K562 (cell line): ENCODE data around the gene KCTD11. TPM values are rescaled to one million over a fixed set of nuclear protein-coding genes. Genes with fewer than 3 reads are reported as not detected.
A peak's percentile ranks its signal among the peaks of the same experiment; 100 is the strongest.

Experiments used
- ETV1 ChIP-seq: fragments of 450-650 bp; conservative IDR thresholded peaks from 2 replicates; pipeline ENCODE4 v1.6.1; 2016; ENCODE audit warnings: missing genetic modification characterization, control low read depth, low read depth, missing compliant biosample characterization
- GATA2 ChIP-seq: sonication (generic); formaldehyde crosslinking; IDR thresholded peaks from 2 replicates; pipeline ENCODE4 v1.4.0; 2020; ENCODE audit warnings: mild to moderate bottlenecking, missing genetic modification reagents
- GATAD2B ChIP-seq: fragments of 450-650 bp; IDR thresholded peaks from 2 replicates; pipeline ENCODE4 v1.6.1; 2017; ENCODE audit warnings: mild to moderate bottlenecking, borderline replicate concordance
- GTF2E2 ChIP-seq: fragments of 200-800 bp; sonication (Bioruptor generic); IDR thresholded peaks from 2 replicates; pipeline ENCODE4 v1.6.1; 2016; ENCODE audit warnings: missing genetic modification characterization, missing compliant biosample characterization
- MAFF ChIP-seq: IDR thresholded peaks from 2 replicates; pipeline ENCODE4 v1.6.1; 2012; ENCODE audit warnings: low read length, improper control_type of control experiment
- NELFE ChIP-seq: IDR thresholded peaks from 2 replicates; pipeline ENCODE4 v1.6.1; 2011; ENCODE audit warnings: mild to moderate bottlenecking; ENCODE audit not compliant: insufficient read depth, insufficient read length
- NR3C1 ChIP-seq: sonication (generic); formaldehyde crosslinking; IDR thresholded peaks from 2 replicates; pipeline ENCODE4 v1.8.1; 2022; ENCODE audit warnings: missing genetic modification reagents
- PHF8 ChIP-seq: fragments of 200-600 bp; sonication (generic); IDR thresholded peaks from 2 replicates; pipeline ENCODE4 v1.6.1; 2012; ENCODE audit warnings: mixed run types, mild to moderate bottlenecking, inconsistent platforms, low read length, moderate library complexity, borderline replicate concordance
- SMC3 ChIP-seq: conservative IDR thresholded peaks from 2 replicates; pipeline ENCODE4 v1.6.1; 2011; ENCODE audit warnings: low read depth, low read length, improper control_type of control experiment; ENCODE audit not compliant: insufficient read depth
- ZEB2 ChIP-seq: fragments of 450-650 bp; IDR thresholded peaks from 2 replicates; pipeline ENCODE4 v1.6.1; 2016
- polyA plus RNA-seq, 8 experiments: library from polyadenylated mRNA; depleted of rRNA in 4 of 8; stranded (reverse) in 5 of 8; unstranded in 3 of 8; fragments of >200 nt; fragmentation: Nextera tagmentation in 2 of 8; fragmentation: Illumina TruSeq in 1 of 8; extraction: Ambion mirVana in 2 of 8; extraction: Trizol in 1 of 8; gene quantifications; 2 replicates each; pipeline versions ENCODE4 v1.2.1 to v1.2.3, GENCODE V29; 2011 to 2014; ENCODE audit warnings: inconsistent platforms in 1 of 8, missing spikeins in 1 of 8
- total RNA-seq, 7 experiments: library from RNA; depleted of rRNA in 6 of 7; stranded (reverse); fragments of >200 nt in 6 of 7; fragmentation: Illumina TruSeq in 2 of 7; extraction: Trizol in 2 of 7; gene quantifications; 2 replicates each; pipeline versions ENCODE4 v1.2.1 to v1.2.3, GENCODE V29; 2011 to 2021; ENCODE audit warnings: low replicate concordance in 1 of 7
- TF ChIP-seq, protein P1 (sequence below): fragments of 200-800 bp; sonication (Bioruptor generic); IDR thresholded peaks from 2 replicates; pipeline ENCODE4 v1.6.1; 2017; ENCODE audit warnings: missing genetic modification characterization, missing compliant biosample characterization
- TF ChIP-seq, protein P2 (sequence below): sonication (generic); formaldehyde crosslinking; IDR thresholded peaks from 2 replicates; pipeline ENCODE4 v1.4.0; 2020; ENCODE audit warnings: mild to moderate bottlenecking, missing genetic modification reagents
- TF ChIP-seq, protein P3 (sequence below): fragments of 450-650 bp; IDR thresholded peaks from 2 replicates; pipeline ENCODE4 v1.6.1; 2018; ENCODE audit not compliant: partially characterized antibody
- TF ChIP-seq, protein P4 (sequence below): sonication (generic); formaldehyde crosslinking; IDR thresholded peaks from 2 replicates; pipeline ENCODE4 v1.8.1; 2023; ENCODE audit warnings: mild to moderate bottlenecking, missing genetic modification reagents

KCTD11 gene
- total and polyA plus RNA-seq, 9 of the 15 experiments (the other 6 are each of a cell fraction or from before 2014, with no cell fraction given), result 0.01 to 3.2 (median 2.5) TPM; not detected in 1

DNA sequence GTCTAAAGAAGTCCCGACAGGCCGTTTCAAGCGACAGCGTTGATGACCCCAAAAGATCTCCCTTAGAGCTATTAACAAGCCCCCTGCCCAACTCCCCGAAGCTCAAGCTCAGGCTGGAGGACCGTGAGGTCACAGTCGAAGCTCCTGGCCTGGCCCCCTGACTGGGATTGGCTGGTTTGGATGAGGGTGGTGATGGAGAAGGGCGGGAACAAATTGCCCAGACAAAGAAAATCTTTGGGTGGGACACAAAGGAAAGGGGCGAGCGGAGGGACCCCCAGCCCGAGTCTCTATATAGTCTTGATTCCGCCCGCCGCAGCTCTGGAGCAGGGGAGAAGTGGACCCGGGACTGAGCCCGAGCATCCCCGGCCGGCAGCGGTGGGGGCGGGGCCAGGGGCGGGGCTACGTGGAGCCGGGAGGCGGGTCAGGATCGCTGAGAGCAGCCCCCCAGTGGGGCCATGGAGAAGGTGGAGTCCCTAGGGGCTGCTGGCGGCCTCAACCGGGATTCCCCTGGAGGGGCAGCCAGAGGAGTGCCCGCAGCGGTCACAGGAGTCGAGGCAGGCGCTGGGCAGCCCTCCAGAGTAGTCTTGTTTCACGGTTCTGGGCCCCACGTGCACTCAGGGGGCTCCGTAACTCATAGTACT lies 21.8 kb upstream of the KCTD11 start (continued):
- no peak for TF ChIP-seq GATA2 (CRISPR knock-in tag)
- no peak for TF ChIP-seq NELFE
- no peak for TF ChIP-seq NR3C1
- no peak for TF ChIP-seq SMC3
- no peak for TF ChIP-seq ZEB2
- TF ChIP-seq MAFF, result no peak
- TF ChIP-seq, protein P1, sequence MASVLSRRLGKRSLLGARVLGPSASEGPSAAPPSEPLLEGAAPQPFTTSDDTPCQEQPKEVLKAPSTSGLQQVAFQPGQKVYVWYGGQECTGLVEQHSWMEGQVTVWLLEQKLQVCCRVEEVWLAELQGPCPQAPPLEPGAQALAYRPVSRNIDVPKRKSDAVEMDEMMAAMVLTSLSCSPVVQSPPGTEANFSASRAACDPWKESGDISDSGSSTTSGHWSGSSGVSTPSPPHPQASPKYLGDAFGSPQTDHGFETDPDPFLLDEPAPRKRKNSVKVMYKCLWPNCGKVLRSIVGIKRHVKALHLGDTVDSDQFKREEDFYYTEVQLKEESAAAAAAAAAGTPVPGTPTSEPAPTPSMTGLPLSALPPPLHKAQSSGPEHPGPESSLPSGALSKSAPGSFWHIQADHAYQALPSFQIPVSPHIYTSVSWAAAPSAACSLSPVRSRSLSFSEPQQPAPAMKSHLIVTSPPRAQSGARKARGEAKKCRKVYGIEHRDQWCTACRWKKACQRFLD (CRISPR knock-in tag), result no peak
- TF ChIP-seq ETV1, result no peak
- TF ChIP-seq, protein P2, sequence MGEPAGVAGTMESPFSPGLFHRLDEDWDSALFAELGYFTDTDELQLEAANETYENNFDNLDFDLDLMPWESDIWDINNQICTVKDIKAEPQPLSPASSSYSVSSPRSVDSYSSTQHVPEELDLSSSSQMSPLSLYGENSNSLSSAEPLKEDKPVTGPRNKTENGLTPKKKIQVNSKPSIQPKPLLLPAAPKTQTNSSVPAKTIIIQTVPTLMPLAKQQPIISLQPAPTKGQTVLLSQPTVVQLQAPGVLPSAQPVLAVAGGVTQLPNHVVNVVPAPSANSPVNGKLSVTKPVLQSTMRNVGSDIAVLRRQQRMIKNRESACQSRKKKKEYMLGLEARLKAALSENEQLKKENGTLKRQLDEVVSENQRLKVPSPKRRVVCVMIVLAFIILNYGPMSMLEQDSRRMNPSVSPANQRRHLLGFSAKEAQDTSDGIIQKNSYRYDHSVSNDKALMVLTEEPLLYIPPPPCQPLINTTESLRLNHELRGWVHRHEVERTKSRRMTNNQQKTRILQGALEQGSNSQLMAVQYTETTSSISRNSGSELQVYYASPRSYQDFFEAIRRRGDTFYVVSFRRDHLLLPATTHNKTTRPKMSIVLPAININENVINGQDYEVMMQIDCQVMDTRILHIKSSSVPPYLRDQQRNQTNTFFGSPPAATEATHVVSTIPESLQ, result no peak
- TF ChIP-seq GTF2E2 (tag), result no peak
- TF ChIP-seq, protein P3, sequence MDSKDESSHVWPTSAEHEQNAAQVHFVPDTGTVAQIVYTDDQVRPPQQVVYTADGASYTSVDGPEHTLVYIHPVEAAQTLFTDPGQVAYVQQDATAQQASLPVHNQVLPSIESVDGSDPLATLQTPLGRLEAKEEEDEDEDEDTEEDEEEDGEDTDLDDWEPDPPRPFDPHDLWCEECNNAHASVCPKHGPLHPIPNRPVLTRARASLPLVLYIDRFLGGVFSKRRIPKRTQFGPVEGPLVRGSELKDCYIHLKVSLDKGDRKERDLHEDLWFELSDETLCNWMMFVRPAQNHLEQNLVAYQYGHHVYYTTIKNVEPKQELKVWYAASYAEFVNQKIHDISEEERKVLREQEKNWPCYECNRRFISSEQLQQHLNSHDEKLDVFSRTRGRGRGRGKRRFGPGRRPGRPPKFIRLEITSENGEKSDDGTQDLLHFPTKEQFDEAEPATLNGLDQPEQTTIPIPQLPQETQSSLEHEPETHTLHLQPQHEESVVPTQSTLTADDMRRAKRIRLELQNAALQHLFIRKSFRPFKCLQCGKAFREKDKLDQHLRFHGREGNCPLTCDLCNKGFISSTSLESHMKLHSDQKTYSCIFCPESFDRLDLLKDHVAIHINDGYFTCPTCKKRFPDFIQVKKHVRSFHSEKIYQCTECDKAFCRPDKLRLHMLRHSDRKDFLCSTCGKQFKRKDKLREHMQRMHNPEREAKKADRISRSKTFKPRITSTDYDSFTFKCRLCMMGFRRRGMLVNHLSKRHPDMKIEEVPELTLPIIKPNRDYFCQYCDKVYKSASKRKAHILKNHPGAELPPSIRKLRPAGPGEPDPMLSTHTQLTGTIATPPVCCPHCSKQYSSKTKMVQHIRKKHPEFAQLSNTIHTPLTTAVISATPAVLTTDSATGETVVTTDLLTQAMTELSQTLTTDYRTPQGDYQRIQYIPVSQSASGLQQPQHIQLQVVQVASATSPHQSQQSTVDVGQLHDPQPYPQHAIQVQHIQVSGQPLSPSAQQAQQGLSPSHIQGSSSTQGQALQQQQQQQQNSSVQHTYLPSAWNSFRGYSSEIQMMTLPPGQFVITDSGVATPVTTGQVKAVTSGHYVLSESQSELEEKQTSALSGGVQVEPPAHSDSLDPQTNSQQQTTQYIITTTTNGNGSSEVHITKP, result peak; percentile 86
- no peak for TF ChIP-seq PHF8
- no peak for TF ChIP-seq GATAD2B
- TF ChIP-seq, protein P4, sequence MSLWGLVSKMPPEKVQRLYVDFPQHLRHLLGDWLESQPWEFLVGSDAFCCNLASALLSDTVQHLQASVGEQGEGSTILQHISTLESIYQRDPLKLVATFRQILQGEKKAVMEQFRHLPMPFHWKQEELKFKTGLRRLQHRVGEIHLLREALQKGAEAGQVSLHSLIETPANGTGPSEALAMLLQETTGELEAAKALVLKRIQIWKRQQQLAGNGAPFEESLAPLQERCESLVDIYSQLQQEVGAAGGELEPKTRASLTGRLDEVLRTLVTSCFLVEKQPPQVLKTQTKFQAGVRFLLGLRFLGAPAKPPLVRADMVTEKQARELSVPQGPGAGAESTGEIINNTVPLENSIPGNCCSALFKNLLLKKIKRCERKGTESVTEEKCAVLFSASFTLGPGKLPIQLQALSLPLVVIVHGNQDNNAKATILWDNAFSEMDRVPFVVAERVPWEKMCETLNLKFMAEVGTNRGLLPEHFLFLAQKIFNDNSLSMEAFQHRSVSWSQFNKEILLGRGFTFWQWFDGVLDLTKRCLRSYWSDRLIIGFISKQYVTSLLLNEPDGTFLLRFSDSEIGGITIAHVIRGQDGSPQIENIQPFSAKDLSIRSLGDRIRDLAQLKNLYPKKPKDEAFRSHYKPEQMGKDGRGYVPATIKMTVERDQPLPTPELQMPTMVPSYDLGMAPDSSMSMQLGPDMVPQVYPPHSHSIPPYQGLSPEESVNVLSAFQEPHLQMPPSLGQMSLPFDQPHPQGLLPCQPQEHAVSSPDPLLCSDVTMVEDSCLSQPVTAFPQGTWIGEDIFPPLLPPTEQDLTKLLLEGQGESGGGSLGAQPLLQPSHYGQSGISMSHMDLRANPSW (CRISPR knock-in tag), result no peak
